HUES6 (cell line): ENCODE data around the gene TIMM23B.
"Not testable (repeated sequence)": the region's sequence is repeated elsewhere in the genome, so short reads cannot be mapped to it uniquely, and the experiment has no call there.

Experiments used
- H3K27ac ChIP-seq: 2 replicates; pipeline ENCODE4 v1.7.0; 2013; ENCODE audit warnings: low read depth, mild to moderate bottlenecking, low read length, inconsistent platforms
- H3K27me3 ChIP-seq: 2 replicates; pipeline ENCODE4 v1.6.1; 2013; ENCODE audit warnings: low read length; ENCODE audit not compliant: control insufficient read depth, insufficient read depth
- H3K36me3 ChIP-seq: 2 replicates; pipeline ENCODE4 v1.6.1; 2013; ENCODE audit warnings: low read length; ENCODE audit not compliant: control insufficient read depth, insufficient read depth
- H3K4me1 ChIP-seq: 2 replicates; pipeline ENCODE4 v1.6.1; 2013; ENCODE audit warnings: low read length; ENCODE audit not compliant: control insufficient read depth, insufficient read depth
- H3K4me3 ChIP-seq: 2 replicates; pipeline ENCODE4 v1.5.1; 2013; ENCODE audit warnings: low read depth, low read length
- H3K9ac ChIP-seq: one replicate; pipeline ENCODE4 v1.6.1; 2013; ENCODE audit warnings: mild to moderate bottlenecking, low read length
- H3K9me3 ChIP-seq: 2 replicates; pipeline ENCODE4 v1.6.1; 2013; ENCODE audit warnings: low read depth, low read length; ENCODE audit not compliant: control insufficient read depth, insufficient read depth

Gene TIMM23B

DNA sequence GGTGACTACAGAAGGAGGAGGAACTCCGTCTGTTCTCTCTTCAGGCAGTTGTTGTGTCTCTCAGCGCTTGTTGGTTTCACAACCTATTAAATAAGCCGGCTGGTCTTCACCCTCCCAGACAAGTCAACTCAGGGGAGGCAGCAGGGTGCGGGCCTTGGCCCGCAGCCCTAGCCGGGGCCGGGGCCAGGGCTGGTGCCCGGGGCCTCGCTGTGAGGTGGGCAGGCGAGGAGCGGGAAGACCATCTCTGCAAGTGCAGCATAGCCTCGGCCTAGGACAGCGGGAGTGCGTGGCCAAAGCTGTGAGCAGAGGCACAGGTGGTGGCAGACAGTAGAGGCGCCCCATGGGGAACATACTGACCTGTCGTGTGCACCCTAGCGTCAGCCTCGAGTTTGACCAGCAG, 46.5 kb downstream of the TIMM23B start, which contains the start of gene AGAP6:
Gene AGAP6 (plus strand): TSS at position 31 of the 400 bp plus-strand sequence. CDS start 310 bp downstream, at position 341.
- not testable (repeated sequence) for H3K4me3 ChIP-seq, H3K36me3 ChIP-seq, H3K27ac ChIP-seq, H3K4me1 ChIP-seq, H3K27me3 ChIP-seq, H3K9ac ChIP-seq, H3K9me3 ChIP-seq

DNA sequence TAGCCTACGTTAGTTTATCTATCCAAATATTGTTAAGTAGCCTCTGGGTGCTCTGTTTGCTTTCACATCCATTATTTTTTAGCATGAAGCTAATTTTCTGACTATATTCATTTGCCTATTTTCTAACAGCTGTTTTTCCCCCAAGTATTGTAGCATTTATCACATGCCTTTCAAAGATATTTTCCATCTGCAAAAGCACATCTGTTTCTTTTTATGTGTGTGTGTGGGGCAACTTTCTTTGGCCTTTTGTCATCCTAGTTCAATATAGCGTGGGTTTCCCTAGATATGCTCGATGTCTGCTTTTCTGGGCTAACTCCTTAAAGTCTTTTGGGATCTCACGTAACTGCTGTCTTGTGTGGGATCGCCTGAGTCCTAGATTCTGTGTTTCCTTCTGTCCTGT, 53.5 kb downstream of the TIMM23B start:
- H3K9me3 ChIP-seq, H3K36me3 ChIP-seq, H3K4me3 ChIP-seq, H3K4me1 ChIP-seq, H3K27ac ChIP-seq, H3K9ac ChIP-seq, H3K27me3 ChIP-seq: not testable (repeated sequence)

DNA sequence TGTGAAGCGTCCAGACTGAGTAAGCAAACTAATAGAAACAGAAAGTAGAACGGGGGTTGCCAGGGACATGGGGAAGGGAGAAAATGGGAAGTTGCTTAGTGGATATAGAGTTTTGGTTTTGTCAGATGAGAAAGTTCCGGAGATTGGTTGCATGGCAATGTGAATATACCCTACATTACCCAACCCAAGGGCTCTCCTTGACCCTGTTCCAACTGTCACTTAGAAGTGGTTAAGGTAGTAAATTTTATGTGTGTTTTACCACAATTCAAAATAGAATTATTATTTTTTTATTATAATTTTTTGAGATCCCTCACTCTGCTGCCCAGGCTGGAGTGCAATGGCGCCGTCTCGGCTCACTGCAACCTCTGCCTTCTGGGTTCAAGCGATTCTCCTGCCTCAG, 72.2 kb downstream of the TIMM23B start:
- H3K9me3 ChIP-seq, H3K36me3 ChIP-seq, H3K4me1 ChIP-seq, H3K4me3 ChIP-seq, H3K27me3 ChIP-seq, H3K27ac ChIP-seq, H3K9ac ChIP-seq: not testable (repeated sequence)

DNA sequence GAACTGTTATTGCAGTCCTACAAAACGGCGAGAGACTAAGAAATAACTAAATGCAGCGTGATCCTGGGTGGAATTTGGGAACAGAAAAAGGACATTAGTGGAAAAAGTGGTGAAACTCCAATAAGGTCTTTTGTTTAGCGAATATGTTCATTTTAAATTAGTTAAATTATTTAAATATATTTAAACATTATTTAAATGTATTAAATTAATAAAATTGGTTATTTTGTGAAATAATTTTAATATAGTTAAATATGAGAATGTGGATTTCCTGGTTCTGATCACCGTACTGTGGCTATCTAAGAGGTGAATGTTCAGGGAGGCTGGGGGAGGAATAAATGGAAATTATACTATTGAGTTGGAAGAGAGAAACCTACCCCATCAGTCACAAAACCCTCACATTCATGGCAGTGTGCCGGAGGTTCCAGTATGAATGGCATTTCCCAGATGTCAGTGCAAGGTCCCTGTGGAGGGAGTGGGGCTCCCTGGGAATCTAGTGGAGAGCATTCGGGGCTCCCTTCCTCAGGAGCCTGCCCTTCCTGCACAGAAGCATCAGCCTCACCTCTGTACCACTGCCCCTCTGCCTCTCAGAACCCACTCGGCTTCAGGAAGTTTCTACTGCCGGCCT, 73.9 kb downstream of the TIMM23B start:
- H3K27ac ChIP-seq, H3K4me3 ChIP-seq, H3K9ac ChIP-seq, H3K27me3 ChIP-seq, H3K36me3 ChIP-seq, H3K4me1 ChIP-seq, H3K9me3 ChIP-seq: not testable (repeated sequence)

DNA sequence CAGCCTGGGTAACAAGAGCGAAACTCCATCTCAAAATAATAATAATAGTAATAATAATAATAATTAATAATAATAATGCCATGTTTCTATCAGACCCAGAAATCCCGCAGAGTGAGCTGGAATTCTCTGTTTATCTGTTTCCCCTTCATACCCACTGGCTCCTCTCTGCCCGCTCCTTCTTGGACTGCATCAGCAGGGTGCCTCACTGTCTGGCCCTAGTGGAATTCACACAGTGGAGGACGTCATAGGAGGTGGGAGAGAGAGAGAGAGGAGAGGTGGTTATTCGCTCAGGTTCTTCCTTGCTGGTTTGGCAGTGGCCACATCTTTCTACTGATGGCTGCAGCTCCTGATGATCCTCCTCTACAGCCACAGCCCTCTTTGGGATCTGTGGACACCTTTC, 75.1 kb downstream of the TIMM23B start:
- H3K9ac ChIP-seq, H3K4me1 ChIP-seq, H3K9me3 ChIP-seq, H3K27me3 ChIP-seq, H3K4me3 ChIP-seq, H3K27ac ChIP-seq, H3K36me3 ChIP-seq: not testable (repeated sequence)

DNA sequence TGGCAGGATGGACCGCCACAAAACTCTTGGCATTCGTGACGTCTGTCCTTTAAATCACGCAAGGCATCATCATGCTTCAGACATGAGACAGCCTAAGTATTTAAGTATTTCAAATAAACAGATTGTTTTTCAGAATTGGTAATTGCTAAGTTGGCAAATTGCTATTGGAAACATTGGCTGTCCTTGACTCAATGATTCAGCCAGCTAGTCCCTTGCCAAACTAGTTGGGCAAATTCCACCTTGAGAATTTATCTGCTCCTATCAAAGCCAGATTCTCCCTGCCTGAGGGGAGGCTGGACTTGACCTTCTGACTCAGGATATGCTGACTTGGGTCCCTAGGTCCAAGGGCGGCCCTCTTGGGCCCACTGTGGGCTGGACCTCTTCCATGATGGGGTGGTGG, 75.8 kb downstream of the TIMM23B start:
- not testable (repeated sequence) for H3K9me3 ChIP-seq, H3K36me3 ChIP-seq, H3K27me3 ChIP-seq, H3K4me1 ChIP-seq, H3K27ac ChIP-seq, H3K9ac ChIP-seq, H3K4me3 ChIP-seq

DNA sequence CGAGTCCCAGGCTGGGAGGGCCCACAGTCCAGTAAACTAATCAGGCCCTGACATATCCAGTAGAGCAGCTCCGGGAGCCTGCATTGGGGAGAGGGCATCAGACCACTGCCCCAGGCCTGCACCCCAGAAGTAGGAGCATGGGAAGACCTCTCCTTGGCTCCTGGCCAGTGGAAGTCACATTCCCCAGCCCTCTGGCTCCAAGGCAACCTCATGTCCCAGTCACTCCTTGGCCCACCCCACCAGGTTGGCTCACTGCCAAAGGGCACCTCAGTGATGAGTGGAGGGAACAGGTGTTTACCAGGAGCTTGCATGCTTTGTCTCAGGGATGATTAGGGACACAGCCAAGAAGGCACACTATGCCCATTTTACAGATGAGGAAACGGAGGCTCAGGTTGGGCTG, 77.4 kb downstream of the TIMM23B start:
- not testable (repeated sequence) for H3K27ac ChIP-seq, H3K27me3 ChIP-seq, H3K4me1 ChIP-seq, H3K9ac ChIP-seq, H3K9me3 ChIP-seq, H3K4me3 ChIP-seq, H3K36me3 ChIP-seq

DNA sequence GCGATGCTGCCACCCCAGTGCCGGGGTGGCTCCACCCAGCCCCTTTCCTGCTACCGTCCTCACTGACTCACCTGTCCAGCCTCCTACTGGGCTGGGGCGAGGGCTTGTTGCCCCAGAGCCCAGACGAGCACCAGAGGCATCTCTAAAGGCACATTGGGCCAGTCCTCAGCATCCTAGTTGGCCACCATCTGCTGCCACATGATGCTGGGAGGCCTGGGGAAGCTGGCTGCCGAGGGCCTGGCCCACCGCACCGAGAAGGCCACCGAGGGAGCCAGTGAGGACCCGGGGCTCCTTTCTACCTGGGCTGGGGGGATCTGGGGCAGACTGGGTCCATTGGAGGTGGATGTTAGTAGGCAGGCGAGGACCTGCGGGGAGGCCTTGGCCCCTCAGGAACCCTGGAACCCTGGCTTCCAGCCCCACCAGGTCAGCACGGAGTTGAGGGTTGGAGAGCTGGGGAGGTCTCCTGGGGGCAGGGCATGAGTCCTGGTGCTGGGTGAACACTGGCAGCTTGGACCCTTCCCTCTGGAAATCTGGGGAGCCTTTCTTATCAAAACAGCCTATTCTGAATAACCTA, 78.7 kb downstream of the TIMM23B start:
- not testable (repeated sequence) for H3K9me3 ChIP-seq, H3K4me1 ChIP-seq, H3K27ac ChIP-seq, H3K27me3 ChIP-seq, H3K9ac ChIP-seq, H3K36me3 ChIP-seq, H3K4me3 ChIP-seq

DNA sequence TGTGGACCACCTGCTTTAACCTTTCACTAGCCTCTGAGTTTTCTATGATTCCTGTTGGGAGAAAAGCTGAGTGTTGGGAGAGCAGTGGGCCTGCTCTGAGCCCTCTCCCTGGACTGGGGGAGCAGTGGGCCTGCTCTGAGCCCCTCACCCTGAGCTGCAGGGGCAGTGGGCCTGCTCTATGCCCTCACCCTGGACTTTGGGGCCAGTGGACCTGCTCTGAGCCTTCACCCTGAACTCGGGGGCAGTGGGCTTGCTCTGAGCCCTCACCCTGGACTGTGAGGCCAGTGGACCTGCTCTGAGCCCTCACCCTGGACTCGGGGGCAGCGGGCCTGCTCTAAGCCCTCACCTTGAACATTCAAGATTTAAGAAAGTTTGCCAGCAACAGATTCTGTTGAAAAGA, 79.8 kb downstream of the TIMM23B start:
- no peak overlapping the region for H3K4me3 ChIP-seq
- H3K27me3 ChIP-seq: no peaks in the 10 kb centered on the region; the same call in 1 of the 2 replicates
- H3K9ac ChIP-seq: no peak overlapping the region
- no peaks in the 10 kb centered on the region for H3K9me3 ChIP-seq
- H3K4me1 ChIP-seq: no peaks in the 10 kb centered on the region
- no peak overlapping the region for H3K27ac ChIP-seq
- no peaks in the 10 kb centered on the region for H3K36me3 ChIP-seq
